GM18511 (cell line): Measurements from ENCODE around the gene GASK1A.
A peak's percentile ranks its signal among the peaks of the same experiment; 100 is the strongest.

Experiments
- ATAC-seq: cut with Tn5 transposase; IDR thresholded peaks from one replicate; pipeline ENCODE4 v1.9.1; 2021; ENCODE audit warnings: mild to moderate bottlenecking, moderate library complexity; ENCODE audit not compliant: unreplicated experiment

The GASK1A gene

DNA sequence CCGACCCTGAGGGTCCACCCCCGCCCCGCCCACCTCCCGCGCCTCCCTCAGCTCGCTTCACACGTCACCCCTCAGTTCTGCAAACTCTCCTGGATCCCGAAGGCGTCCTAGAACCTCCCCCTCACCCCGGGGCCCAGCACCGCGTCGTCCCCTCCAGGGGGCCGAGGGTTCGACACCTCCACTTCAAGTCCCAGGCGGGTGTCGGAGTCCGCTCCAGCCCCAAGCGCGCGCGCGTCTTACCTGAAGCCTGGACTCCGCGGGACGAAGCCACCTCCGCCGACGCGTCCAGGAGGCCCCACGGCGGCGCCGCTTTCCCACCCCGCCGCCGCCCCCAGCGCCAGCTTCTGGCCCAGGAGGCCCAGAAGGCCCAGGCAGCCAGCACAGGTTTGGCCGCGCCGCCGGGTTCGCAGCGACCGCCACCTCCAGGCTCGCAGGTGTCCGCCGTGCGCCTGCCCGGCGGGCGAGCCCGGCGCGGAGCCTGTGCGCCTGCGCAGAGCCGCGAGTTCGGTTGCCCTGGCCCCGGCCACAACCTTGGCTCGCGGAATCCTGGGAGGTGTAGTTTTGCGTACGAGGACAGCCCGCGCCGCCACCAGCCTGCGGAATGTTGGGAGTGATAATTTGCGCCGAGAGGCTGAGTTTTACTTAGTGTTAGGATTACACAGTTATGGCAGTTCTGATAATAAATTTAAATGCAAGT, 126.6 kb downstream of the GASK1A start, which contains the start of gene POMGNT2:
POMGNT2 (minus strand) TSS at position 484 of the 697 bp plus-strand sequence. CDS start 24,648 bp downstream, outside the sequence.
- peak; percentile 89 for ATAC-seq

DNA sequence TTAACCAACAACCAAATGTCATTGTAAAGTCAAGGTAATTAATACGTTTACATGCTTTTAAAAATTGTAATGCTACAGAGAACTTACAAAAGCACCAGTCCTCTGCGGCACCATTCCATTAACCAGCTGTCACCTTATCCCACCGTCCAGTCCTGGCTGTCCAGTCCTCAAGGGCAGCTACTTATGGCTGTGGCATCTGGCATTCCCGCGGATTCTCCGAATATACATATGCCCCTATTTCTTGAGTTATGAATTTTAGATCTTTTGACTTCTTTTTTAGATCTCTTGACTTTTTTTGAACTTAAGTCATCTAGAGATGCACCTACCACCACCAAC, 127.2 kb downstream of the GASK1A start:
- ATAC-seq = no peak
